Fibroblast of villous mesenchyme (primary cell): Measurements from ENCODE around the gene WWTR1. TPM values are rescaled to one million over a fixed set of nuclear protein-coding genes. Genes with fewer than 3 reads are reported as not detected.

ENCODE experiments used
- DNase-seq: peaks from one replicate; pipeline ENCODE4 v3.0.0-alpha.2; 2010; ENCODE audit warnings: low read depth
- H3K4me3 ChIP-seq: 2 replicates; pipeline ENCODE4 v1.5.1; 2011; ENCODE audit warnings: low read depth, mild to moderate bottlenecking, low read length
- CTCF ChIP-seq: IDR thresholded peaks from 2 replicates; pipeline ENCODE4 v1.5.1; 2012; ENCODE audit warnings: low read depth, mild to moderate bottlenecking, low read length; ENCODE audit not compliant: insufficient read depth
- total RNA-seq: library from RNA; depleted of rRNA; stranded (reverse); fragments of >200 nt; gene quantifications from 2 replicates; pipeline ENCODE4 v1.2.3, GENCODE V29; 2012

Gene WWTR1
- 37.6 and 47.7 TPM in 2 replicates for total RNA-seq

- DNase-seq: peak; percentile 95
- peak within 1 kb of the TSS; percentile 74 for H3K4me3 ChIP-seq
- TF ChIP-seq CTCF: peak; percentile 23
Observed at GRCh38 chr3:149657926-149658743, at the start of gene WWTR1. WWTR1 (minus strand) TSS chr3:149658025; CDS start chr3:149657306, 719 bp downstream.

GRCh38 chr3:149706905-149707304 lies 49.1 kb upstream of the WWTR1 start:
- DNase-seq: peak; percentile 48

GRCh38 chr3:149705416-149705815 lies 47.6 kb upstream of the WWTR1 start:
- TF ChIP-seq CTCF: no peak
- no peak overlapping the region for H3K4me3 ChIP-seq
- peak; percentile 75 for DNase-seq

More at GRCh38 chr3:149706905-149707304, 49.1 kb upstream of the WWTR1 start:
- no peak for TF ChIP-seq CTCF
- no peak overlapping the region for H3K4me3 ChIP-seq

- DNase-seq: peak; percentile 95
- no peak overlapping the region for H3K4me3 ChIP-seq
- no peak for TF ChIP-seq CTCF
Observed at GRCh38 chr3:149703466-149703865, 45.6 kb upstream of the WWTR1 start.

GRCh38 chr3:149702691-149703441 lies 45.0 kb upstream of the WWTR1 start:
- peak; percentile 97 for DNase-seq
- no peak for TF ChIP-seq CTCF
- no peak overlapping the region for H3K4me3 ChIP-seq

GRCh38 chr3:149701977-149702350 lies 44.1 kb upstream of the WWTR1 start:
- no peak for DNase-seq
- H3K4me3 ChIP-seq: no peak overlapping the region
- no peak for TF ChIP-seq CTCF
